Testis (tissue), 2 donors: ENCODE data around the gene KLHL11.

Experiments used
- POLR2A ChIP-seq: fragments of 450-650 bp; IDR thresholded peaks from one replicate; pipeline ENCODE4 v1.6.1; 2017; ENCODE audit warnings: antibody characterized with exemption, mild to moderate bottlenecking, moderate library complexity
- TF ChIP-seq, protein P1 (sequence below), 3 experiments: fragments of 450-650 bp in 2 of 3; fragments of 200-600 bp in 1 of 3; sonication (generic) in 1 of 3; IDR thresholded peaks; one replicate each; pipeline ENCODE4 v1.5.1; 2016 to 2019; ENCODE audit warnings: antibody characterized with exemption in 3 of 3, mild to moderate bottlenecking in 2 of 3, moderate library complexity in 1 of 3

GRCh38 chr17:41871789-41872188 is 6.6 kb upstream of the KLHL11 start:
- TF ChIP-seq, protein P1, sequence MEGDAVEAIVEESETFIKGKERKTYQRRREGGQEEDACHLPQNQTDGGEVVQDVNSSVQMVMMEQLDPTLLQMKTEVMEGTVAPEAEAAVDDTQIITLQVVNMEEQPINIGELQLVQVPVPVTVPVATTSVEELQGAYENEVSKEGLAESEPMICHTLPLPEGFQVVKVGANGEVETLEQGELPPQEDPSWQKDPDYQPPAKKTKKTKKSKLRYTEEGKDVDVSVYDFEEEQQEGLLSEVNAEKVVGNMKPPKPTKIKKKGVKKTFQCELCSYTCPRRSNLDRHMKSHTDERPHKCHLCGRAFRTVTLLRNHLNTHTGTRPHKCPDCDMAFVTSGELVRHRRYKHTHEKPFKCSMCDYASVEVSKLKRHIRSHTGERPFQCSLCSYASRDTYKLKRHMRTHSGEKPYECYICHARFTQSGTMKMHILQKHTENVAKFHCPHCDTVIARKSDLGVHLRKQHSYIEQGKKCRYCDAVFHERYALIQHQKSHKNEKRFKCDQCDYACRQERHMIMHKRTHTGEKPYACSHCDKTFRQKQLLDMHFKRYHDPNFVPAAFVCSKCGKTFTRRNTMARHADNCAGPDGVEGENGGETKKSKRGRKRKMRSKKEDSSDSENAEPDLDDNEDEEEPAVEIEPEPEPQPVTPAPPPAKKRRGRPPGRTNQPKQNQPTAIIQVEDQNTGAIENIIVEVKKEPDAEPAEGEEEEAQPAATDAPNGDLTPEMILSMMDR (IDR thresholded peaks at IDR 0.05) = no peak
- TF ChIP-seq POLR2A = no peak
